Activated CD8-positive, alpha-beta memory T cell treated with anti-CD3 and anti-CD28 coated beads, Interleukin-2, amount 50 U/mL, for 24 hours (primary cell): ENCODE measurements around the gene EFL1.
"Not testable (repeated sequence)": the region's sequence is repeated elsewhere in the genome, so short reads cannot be mapped to it uniquely, and the experiment has no call there.

Experiments
- DNase-seq: peaks from one replicate; pipeline ENCODE4 v3.0.0-alpha.2; 2020; ENCODE audit errors: extremely low read depth

Gene EFL1

DNA sequence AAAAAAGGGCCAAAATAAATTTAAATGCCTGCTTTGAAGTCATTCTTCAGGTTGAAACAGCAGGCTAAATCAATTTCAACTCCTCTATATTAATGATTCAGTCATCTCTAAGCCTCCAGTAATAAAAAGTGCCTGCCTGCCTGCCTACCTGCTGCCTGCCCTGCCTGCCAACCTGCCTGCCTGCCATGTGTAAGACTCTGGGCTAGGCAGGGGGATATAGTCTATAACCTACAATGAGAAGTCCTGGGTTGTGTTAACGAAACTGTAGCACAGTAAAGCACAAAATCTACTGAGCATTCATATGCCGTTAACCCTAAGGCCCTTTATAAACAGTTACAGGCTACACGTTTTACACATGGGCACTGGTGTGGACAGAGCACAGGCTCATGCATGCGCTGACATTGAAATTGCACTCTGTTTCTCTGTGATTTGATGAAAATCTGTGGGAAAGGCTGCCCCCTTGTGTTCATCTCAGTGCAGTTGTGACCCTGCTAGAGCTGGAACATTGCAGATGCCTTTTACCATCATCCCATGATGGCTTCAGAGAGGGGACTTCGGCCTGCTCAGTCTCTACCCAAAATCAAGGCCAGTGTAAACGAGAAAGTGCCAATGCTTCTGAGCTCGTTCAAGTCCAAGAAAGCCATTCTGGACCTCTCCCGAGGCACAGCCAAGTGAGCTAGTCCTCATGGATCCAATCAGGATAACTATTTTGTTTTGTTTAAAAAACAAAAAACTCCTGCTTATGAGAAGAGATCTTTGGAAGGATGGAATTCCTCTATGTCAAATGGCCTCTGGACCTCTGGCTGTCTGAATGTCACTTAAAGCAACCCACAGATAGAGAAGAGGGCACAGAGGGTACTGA lies 64.6 kb downstream of the EFL1 start:
- DNase-seq, result peak; percentile 17

- no peak for DNase-seq
Measured at GRCh38 chr15:82196353-82196752, 66.2 kb downstream of the EFL1 start.

DNA sequence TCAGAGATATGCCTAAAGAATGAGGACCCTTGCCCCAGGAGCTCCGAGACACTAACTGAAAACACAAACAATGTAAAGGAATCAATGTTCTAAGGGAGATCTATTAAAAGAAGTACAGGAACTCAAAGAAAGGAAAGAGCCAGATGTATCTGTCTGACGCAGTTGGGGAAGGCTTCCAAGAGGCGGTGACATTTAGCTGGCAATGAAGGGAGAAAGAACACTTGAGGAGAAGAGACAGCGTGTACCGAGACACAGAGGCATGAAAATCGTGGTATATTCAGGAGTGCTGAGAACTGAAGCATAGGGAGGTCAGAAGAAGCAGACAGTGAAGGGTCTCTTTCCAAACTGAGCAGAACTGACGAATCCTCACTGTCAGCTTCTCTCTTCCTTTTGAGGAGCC lies 66.7 kb downstream of the EFL1 start:
- DNase-seq, result not testable (repeated sequence)

- DNase-seq, result not testable (repeated sequence)
Measured at GRCh38 chr15:82194488-82194887, 68.0 kb downstream of the EFL1 start.

GRCh38 chr15:82193435-82193834 lies 69.1 kb downstream of the EFL1 start:
- DNase-seq, result not testable (repeated sequence)

- DNase-seq, result not testable (repeated sequence)
Measured at GRCh38 chr15:82192394-82192793, 70.1 kb downstream of the EFL1 start.

DNA sequence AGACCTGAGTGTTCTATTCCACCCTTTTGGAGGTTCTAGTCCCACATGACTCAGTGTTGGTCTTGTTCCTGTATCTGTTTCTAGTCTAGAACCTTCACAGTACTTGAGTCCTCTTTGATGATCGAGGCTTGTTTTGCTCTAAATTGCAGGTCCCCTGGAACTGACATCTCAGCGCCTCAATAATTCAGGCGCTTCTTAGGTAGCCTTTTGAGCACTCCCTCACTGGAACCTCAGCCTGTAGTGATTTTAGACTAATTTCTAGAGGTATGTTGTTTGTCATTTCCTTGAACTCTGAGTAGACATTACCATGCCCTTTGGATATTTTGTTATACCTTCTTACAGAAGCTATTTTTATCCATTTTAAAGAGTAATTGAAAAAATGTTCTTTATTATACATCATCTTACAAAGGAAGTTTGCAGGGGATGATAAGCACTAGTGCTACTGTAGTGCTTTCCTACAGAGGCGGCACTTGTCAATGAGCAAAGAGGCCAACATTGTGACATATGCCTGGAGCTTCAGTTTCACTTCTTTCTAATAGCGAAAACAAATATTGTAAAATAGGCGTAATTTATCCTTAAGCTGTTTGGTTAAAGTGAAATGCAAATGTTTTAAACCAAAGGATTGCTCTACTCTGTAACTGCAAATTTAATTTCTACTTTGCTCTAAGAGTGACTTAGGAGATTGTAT lies 75.7 kb downstream of the EFL1 start:
- DNase-seq, result no peak

- DNase-seq, result no peak
Measured at GRCh38 chr15:82186161-82186560, 76.4 kb downstream of the EFL1 start.

GRCh38 chr15:82184776-82185175 lies 77.8 kb downstream of the EFL1 start:
- no peak for DNase-seq

- no peak for DNase-seq
Measured at GRCh38 chr15:82184355-82184754, 78.2 kb downstream of the EFL1 start.

GRCh38 chr15:82183121-82184031 lies 79.2 kb downstream of the EFL1 start:
- DNase-seq, result no peak

DNA sequence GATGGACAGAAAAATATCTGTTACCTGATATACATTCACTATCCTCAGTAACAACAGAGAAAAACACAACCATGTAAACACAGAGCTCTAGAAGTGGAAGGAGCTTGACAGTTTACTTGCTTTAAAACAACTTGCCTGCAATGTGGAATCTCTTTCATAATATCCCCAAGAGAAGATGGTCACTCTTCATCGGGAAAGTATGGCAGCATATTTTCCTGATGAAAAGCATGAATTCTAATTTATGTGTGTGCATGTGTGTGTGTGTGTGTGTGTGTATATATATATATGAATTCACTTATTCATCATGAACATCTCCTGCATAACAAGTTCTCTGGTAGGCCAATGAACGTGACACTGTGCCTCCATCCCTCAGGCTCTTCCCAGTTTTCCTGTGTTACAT lies 81.2 kb downstream of the EFL1 start:
- no peak for DNase-seq

DNA sequence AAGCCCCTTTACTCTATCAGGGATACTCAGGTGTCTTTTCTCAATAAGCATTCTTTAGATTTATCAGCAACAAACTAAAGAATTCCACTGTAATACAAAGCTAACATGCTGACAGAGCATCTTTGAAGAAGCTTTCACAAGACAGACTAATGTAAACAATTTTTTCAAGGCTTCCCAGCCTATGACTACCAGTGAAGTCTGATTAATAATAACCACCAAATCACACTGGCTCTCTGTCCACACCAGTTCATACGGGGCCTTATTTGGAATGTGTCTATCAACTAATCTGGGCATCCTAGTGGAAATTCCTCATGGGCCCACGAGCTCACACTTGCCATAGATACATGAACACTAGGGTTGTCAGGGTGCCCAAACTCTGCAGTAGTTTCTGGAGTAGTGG lies 84.5 kb downstream of the EFL1 start:
- DNase-seq, result no peak

DNA sequence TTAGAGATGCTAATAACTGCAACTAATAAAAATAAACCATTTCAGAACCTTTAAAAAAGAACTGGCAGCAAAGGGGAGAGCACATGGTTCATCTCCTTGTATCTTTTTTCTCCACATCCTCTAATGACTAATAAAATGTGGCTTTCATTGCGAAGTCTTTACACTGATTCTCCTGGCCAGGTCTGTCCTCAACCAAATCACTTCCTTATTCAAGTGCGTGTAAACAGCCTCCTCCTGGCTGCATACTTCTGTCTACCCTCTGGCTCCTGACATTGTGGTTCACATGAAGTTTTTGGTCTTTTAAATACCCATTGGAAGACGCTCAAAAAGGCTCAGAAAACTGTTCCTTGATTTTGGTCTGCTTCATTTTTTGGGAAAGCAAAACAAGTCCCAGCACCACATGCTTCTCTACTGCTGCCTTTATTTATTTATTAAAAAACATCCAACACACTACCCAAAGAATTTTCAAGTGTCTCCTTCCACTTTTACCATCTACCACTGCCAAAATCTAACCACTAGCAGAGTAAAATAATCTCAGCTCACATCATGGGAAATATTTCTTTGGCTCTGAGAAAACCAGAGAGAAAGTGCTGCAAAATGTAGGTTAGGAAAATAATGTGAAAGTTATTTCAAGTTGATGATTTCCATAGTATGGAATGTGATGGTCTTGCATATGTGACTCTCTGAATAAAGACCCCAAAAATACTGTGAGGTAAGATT lies 85.1 kb downstream of the EFL1 start:
- no peak for DNase-seq

DNA sequence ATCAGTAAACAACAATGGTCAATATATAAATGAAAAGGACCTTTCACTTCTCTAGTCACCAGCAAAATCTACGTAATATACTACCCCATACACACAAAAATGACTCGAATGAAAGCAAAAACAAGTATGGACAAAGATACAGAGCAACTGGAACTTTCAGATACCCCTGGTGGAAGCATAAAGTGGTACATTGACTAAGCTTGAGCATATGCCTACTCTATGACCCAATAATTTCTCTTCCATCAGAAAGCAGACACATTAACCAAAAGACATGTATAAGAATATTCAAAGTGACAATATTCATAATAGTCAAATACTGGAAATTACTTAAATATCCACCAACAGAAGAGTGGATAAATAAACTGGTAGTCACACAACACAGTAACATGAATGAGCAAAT lies 86.0 kb downstream of the EFL1 start:
- DNase-seq, result no peak

DNA sequence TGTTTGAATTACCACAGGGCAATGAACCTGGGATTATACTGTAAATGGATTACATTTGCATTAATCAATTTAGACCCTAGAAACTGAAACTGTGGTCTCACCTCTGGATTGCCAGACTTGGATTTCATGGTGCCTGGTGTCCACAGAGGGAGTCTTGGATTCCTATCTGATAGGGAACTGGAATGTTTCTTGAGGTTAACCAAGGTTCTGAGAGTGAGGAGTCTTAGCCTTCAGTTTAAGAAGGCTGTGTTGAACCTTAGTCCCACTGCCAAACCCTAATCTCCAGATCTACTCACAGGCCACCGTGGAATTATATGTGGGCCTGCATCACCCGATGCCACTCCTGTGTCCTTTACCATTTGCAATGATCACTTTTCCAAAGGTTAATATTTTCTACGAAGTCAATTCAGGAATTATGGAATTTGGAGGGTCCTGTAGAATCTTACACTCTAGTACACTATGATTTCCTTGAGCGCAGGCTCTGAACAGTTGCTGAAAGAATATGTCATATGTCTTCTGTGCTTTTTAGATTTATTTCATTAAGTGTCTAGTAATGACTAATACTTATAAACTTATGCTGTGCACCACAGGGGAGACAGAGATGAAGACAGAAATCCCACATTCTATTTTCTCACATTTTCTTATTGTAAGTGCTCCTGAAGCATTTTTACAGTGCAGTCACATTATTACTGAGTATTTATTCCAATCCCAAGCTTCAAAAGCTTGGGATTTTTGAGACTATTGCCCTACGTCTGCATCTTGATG lies 87.9 kb downstream of the EFL1 start:
- no peak for DNase-seq

DNA sequence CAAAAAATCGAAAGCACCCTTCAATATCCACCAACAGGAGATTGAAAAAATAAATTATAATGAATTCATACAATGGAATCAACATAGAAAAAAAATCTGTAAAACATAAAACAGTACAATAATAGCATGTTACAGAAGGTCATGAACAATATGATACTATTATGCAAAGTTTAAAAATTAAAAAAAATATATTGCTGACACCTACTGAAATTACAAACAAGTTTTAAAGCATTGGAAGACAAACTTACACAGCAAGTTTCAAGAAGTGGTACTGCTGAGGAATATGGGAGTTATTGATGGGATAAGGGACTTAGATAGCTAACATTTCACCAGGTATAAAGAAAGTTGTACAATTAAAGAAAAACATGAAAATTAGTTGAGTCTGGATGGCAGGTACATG lies 89.4 kb downstream of the EFL1 start:
- no peak for DNase-seq

DNA sequence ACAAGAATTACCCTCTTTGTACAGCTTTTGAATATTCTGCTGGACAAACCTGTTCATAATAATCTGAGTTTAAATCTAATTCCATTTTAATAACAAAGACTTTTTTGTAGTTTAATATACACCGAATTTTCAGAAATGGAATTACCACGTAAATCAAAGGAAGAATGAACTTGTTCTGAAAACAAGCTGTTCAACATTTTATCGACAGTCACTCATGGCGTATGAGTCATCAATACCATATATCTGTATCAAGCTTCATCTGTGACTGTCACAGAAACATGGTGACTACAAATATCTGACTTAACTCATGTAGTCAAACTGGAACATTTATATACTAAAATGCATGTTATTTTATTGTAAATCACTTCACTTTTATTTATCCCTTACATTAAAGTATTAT lies 90.0 kb downstream of the EFL1 start:
- DNase-seq, result no peak

DNA sequence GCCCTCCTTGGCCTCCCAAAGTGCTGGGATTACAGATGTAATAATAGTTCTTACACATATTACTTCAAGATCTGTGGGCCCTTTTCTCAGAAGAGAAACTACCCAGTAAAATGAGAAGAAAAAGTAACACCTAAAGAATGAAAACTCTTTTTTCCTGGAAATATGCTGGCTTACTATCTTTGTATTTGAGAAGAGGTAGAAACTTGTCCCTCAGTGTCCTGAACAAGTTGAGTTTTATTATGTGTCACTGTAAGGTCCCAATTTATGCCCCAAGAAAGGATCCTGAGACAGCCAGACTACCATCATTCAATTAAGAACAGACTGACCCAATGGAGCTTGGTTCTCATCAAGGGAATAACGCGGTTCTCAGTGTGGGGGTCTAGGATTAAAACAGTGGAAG lies 93.8 kb downstream of the EFL1 start:
- DNase-seq, result no peak

GRCh38 chr15:82168296-82168695 lies 94.2 kb downstream of the EFL1 start:
- no peak for DNase-seq

- DNase-seq, result no peak
Measured at GRCh38 chr15:82165948-82166376, 96.6 kb downstream of the EFL1 start.
